Erythroblast (primary cell): ENCODE measurements around the gene DOCK4.

Source experiments
- GATA1 ChIP-seq: IDR thresholded peaks from 2 replicates; pipeline ENCODE4 v1.6.1; 2011; ENCODE audit warnings: low read depth, mild to moderate bottlenecking, control low read depth, low read length, moderate library complexity
- POLR2A ChIP-seq: IDR thresholded peaks from 2 replicates; pipeline ENCODE4 v1.6.1; 2011; ENCODE audit warnings: mild to moderate bottlenecking, low read length

DNA sequence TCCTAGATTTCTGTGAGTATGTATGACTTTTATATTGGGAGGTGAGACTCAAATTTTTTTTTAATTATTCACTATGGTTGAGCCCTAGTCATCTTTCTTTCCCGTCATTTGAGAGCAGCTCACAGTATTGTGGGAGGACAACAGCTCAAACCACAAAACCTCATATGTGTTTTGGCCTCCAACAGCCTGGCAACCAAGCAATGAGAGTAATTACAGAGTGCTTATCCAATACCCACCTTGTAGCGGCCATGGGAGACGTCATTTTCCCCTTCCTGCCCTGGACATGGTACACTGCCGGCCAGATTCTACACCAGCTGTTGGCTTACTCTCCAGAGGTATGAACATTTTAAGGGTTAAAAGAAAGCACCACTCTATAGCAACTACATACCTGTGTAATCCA is 49.1 kb downstream of the DOCK4 start:
- TF ChIP-seq POLR2A (no peak), GATA1 (no peak)
